HG02852 (cell line): ENCODE measurements around the gene GNG12.

Experiments used
- ATAC-seq: cut with Tn5 transposase; IDR thresholded peaks from one replicate; pipeline ENCODE4 v1.9.1; 2021; ENCODE audit warnings: mild to moderate bottlenecking, moderate library complexity; ENCODE audit not compliant: unreplicated experiment

GNG12 gene

DNA sequence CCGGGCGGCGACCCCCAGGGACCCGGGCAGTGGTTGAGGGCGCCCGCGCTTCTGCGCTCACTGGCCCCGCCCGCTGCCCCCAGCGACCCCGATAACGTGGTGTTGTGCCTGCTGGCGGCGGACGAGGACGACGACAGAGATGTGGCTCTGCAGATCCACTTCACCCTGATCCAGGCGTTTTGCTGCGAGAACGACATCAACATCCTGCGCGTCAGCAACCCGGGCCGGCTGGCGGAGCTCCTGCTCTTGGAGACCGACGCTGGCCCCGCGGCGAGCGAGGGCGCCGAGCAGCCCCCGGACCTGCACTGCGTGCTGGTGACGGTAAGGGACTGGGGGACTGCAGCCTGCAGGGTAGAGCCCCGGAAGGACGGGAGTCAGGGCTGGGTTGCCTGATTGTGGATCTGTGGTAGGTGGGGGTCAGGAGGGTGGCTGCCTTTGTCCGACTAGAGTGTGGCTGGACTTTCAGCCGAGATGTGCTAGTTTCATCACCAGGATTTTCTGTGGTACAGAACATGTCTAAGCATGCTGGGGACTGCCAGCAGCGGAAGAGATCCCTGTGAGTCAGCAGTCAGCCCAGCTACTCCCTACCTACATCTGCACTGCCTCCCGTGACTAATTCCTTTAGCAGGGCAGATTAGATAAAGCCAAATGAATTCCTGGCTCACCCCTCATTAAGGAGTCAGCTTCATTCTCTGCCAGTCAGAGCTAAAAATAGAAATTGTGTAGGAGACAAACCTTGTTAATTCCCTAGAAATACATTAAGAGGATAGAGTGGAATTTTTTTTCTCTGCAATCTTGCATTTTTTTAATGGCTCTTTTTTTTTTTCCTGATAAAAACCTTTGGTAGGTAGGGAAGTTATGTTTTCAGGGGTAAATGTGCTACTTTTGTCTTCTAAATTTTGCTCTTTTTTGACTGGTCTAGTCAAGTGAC lies 146.7 kb downstream of the GNG12 start:
- ATAC-seq, result peak; percentile 22

DNA sequence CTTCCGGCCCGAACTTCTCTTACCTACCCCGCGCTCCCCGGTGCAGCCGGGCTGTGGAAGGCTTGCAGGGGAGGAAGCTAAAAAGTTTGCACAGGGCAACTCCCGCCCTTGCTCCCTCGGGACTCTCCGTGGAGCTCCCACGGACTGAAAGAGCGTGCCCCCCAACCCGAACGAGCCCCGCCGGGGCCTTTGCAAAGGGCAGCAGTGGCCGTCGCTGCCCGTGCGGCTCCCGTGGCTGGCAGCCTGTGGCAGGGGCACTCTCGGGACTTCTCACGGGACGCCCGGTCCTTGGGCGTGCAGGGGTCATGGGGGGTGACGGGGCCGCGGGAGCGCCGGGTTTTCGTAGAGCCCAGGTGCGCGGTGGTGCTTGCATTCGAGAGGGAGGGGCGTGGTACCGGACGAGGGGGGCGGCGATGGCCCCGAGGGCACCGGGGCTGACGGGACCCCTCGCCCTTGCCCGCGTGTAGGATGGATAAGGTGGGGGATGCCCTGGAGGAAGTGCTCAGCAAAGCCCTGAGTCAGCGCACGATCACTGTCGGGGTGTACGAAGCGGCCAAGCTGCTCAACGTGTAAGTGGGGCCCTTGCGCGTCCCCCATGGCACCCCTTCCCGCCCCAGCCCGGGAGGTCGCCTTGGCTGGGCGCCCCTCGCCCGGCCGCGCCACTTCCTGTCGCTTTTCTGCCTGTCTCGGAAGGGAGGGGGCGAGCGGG lies 147.6 kb downstream of the GNG12 start:
- peak; percentile 14 for ATAC-seq

DNA sequence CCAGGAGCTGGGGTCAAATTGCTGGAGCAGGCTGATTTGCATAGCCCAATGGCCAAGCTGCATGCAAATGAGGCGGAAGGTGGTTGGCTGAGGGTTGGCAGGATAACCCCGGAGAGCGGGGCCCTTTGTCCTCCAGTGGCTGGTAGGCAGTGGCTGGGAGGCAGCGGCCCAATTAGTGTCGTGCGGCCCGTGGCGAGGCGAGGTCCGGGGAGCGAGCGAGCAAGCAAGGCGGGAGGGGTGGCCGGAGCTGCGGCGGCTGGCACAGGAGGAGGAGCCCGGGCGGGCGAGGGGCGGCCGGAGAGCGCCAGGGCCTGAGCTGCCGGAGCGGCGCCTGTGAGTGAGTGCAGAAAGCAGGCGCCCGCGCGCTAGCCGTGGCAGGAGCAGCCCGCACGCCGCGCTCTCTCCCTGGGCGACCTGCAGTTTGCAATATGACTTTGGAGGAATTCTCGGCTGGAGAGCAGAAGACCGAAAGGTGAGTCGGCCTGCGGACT lies 148.2 kb downstream of the GNG12 start, which contains the start of gene GADD45A:
Gene GADD45A, plus strand, starts transcription at position 135 of the 491 bp plus-strand sequence. Its CDS starts 294 bp downstream, at position 429.
- peak; percentile 84 for ATAC-seq

DNA sequence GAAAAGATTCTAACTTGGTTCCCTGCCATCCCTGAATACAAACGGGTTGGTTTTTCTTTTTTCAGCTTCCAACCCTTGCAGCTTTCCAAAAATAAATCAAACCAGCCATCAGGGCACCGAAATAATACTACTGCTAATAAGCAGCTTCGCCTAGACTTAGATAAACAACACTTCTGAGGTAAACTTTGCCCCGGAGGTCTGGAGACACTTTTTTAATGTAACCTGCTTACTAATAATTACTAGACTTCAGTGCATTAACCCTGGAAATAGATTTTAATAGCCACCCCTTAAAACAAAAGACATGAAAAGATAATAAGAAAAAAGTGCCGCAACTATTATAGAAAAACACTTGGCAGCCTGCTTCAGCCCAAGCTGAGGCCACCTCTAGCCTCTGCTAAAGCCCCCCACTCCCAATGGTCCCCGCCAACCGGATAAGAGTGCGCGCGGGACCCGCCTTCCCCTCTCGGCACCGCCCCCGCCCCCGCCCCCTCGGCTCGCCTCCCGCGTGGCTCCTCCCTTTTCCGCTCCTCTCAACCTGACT lies 148.7 kb downstream of the GNG12 start:
- no peak for ATAC-seq

DNA sequence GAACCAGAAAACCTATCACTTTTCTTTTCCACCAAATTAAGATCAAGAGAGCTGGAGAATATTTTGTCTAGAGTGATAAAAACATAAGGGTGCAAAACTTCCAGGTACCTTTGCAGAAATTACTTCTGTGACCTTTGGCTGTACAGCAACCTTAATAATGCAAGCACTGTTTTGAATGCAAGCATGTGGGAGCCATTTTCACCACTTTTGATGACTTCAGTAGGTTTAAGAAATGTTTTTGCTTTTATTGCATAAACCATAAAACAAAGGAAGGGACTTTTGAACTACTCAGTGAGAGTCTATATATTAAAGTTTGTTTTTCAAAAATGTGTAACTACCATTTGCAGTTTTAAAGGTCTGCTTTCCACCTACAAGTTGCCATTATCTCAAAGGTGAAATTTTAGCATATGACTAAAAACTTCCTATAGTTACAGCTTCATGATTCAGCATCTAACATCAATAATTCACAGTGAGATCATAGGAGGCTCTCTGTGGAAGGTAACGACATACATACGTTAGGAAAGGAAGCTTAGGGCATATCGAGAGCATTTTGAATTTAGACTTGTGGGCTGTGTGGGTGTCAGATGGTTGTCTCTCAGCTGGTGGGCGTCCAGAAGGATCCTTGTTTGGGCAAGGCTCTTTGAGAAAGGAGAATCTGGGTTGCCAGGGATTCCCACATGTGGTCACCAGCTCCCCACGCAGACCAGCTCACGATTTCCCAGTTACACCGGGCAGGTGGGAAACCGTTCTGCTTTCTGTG lies 149.3 kb downstream of the GNG12 start:
- no peak for ATAC-seq

DNA sequence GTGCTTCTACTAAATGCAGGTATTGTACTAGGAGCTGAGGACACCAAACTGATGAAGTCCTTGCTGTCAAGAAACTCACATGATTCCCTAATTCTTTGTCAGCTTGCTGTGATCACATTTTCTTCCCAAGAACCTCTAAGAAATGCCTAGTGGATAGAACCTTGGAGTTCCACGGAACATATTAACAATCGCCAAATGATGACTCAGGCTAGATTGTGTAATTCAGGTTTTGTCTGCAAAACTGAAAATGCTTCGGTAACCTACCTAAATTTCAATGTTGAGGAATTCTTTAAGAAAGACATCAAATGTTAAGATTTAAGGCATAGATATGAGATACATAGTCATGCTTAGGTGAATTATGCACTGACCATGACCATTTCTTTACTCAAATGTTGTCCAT lies 150.0 kb downstream of the GNG12 start:
- no peak for ATAC-seq

DNA sequence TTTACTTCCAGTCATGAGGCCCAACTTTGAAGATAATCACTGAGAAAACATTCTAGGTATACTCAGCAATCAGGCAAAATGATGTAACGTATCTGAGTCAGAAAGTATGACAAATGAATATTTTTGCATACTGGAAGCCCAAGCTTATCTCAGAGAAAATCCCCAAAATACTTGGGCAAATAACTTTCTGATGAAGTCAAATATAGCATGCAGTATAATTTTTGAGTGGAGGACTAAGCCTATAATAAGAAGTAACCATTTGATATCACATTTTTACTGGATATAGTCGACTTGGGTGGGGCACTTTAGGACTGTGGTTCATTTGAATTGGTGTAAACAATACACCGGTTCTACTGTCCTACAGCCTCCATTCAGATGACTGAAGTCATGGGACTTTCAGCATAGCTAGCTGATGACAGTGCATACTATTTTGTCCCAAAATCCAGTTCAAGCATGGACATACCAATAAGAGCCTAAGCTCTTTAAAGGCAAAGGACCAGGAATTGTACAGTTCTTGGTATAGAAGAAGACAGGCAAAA lies 150.5 kb downstream of the GNG12 start:
- ATAC-seq, result no peak

DNA sequence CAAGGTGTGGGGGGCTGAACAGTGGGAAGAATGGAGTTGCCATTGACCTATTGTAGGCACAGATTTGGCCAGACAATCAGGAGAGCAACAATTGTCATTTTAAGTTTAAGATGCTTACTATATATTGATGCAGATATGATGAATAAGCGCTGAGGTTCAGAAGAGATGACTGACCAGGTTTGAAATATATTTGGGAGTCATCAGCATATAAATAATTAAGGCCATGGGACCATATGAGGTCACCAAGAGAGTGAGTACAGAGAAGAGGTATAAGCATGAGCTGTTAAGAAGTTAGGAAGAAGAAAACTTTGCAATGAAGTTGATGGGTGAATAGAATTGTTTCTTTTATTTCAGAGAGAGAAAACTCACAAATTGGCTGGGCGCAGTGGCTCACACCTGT lies 152.8 kb downstream of the GNG12 start:
- no peak for ATAC-seq

DNA sequence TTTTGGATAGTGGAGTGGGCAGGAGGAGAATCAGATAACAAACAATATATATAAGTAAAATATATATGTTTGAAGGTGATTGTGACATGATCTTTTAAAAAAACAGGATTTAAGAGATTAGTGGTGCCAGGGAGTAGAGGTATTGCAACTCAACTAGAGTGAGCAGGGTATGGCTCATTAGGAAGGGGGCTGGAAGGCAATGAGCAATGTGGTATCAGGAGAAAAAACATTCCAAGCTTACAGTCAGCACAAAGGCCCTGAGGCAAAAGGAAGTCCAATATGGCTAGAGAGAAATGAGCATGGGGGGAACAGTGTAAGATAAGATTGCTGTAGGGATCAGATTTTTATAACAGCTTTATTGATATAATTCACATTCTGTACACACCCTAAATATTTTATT lies 153.6 kb downstream of the GNG12 start:
- no peak for ATAC-seq

DNA sequence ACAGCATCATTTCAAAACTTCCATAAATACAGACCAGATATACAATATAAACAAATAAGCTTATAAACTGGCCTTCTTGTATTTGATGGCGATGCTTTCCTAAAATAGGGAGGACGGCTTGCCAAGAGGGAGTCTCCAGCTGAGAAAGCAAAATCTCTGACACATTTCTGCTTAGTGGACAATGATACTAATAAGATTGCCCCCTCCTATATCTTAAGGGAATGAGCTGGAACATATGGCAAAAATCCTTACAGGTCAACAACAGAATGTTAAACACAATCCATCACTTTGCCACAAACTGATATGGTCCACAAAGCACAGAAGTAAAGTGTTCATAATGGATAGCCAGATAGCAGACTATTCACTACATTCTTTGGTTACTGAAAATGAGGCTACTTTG lies 155.3 kb downstream of the GNG12 start:
- ATAC-seq, result no peak

DNA sequence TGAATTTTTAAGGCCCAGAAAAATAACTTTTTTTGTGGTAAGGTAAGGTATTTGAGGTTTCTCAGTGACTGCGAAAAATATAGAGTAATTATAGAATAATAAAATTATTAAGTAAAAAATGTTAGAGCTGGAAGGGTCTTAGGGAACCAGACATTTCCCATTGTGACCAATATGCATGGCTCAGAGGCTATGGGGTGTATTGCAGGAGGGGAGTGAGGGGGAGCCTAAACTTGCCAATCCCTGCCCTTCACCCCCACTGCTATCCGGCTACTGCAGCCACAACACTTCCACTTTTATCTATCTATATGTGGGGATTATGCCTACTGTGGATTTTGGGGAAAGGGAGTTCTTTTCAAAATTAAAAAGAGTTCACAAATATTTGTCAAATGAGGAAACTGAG lies 155.9 kb downstream of the GNG12 start:
- no peak for ATAC-seq

DNA sequence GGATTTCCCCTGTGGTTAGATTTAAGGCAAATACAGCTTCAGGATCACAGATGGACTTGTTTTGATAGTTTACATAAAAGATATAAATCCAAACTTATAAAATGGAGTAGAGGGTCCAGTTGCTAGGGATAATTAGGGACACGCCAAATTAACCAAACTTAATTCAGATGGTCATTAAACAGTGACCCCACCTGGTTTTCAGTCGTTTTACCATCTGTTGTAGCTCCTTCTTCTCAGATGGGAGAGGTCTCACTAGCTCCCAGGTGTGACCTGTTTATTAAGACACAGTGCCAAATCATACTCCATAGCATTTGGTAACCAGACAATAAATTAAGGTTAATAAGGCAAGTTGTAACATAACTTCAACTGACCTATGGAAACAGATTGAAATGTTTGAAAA lies 156.3 kb downstream of the GNG12 start:
- ATAC-seq, result no peak

DNA sequence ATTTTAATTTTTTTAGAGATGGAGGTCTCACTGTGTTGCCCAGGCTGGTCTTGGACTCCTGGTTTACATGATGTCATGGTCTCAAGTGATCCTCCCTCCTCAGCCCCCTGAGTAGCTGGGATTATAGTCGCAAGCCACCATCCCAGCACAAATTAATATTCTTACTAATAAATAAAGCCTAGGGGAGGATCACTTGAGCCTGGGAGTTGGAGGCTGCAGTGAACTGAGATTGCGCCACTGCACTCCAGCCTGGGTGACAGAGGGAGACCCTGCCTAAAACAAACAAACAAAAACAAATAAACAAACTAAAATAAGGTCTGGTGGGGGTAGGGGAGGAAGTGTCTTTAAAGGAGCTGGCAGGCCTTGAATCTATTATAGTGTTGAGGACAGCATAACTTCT lies 157.0 kb downstream of the GNG12 start:
- ATAC-seq, result no peak

DNA sequence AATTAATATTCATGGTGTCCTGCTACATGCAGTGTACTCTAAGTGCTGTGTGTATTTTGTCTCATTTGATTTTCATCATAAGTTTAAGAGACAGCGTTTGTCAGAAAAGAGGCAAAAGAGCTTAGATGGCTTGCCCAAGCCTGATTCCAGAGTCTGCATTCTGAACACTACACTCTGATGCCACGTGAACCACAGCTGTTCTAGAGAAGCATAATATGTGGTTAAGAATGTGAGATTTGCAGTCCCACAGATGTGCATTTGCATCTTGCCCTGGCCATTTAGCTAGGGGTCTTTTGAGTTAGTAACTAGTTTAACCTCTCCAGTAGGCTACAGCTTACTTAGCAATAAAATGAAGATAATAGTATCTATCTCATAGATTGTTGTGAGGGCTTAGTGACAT lies 157.5 kb downstream of the GNG12 start:
- peak; percentile 72 for ATAC-seq

DNA sequence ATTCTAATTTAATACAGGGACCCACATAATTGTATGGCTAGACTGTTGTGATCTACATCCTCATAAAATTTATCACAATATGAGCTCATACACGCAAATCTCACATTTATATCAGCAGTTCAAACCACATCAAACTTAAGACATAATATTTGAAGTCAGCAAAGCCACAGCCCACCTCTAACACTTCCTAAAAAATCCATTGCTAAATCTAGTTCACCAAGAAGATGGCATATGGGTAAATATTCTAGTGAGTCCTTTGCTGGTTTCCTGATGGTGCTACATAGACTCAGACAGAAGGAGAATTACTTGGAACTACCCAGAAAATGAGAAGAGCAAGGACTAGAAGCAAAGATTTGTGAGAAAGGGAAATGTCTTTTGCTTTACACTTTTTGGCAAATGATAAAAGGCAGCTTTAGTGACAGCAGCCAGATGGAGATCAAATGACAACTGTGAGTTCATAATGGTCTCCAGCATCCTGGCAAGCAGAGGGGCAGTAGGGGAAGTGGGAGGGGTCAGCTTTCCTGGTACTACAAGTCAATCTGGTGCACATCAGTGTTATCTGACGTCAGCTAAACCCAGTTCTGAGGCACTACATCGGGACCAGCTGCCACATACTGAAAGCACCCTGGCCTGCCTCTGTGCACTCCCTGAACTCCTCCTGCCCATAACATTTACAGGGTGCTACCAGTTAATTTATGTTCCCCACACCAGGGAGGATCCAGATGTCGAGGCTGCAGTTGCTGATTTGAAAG lies 158.8 kb downstream of the GNG12 start:
- no peak for ATAC-seq

DNA sequence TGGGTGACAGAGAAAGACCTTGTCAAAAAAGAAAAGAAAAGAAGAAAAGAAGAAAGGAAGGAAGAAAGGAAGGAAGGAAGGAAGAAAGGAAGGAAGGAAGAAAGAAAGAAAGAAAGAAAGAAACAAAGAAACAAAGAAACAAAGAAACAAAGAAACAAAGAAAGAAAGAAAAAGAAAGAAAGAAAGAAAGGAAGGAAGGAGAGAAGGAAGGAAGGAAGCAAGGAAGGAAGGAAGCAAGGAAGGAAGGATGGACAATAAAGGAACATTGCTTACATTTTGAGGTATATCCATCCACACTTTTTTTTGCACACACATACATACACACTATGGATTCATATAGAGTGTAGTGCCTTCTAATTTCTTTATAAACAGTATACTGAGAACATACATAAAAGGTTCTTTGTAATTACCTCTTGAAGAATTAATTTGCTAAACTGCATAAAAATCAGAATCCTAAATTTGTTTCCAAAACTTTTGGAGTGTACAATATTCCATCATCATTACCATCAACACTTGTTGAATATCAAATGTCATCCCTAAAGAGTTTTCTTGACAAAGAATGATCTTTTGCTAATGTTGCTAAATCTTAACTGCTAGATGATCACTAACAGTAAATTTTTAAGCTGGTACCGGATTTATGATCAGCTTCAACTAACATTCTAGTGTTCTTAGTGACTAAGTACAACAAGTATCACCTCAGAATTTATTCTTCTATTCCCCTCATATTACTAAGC lies 159.6 kb downstream of the GNG12 start:
- ATAC-seq, result no peak

DNA sequence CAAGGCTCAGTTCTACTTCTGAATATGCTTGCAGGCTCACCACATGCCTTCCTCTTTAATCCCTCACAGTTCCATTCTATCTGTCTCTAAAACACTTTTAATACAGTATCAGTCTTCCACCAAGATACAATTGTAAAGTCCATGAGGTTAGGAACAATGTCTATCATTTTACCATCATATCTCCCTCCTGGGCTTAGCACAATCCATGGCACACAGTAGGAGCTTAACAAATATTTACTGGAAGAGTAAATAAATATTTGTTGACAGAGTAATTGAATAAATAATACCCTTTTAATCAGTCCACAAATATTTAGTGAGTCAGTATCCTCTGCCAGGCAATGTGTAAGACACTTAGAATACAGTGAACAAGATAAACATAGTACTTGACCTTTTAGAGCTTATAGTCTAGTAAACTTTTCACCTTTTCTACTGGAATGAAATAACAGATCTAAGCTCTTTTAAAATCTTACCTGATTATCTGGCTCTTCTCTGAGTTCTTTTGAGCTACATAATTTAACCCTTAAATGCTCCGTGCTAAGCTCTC lies 160.9 kb downstream of the GNG12 start:
- ATAC-seq, result no peak

DNA sequence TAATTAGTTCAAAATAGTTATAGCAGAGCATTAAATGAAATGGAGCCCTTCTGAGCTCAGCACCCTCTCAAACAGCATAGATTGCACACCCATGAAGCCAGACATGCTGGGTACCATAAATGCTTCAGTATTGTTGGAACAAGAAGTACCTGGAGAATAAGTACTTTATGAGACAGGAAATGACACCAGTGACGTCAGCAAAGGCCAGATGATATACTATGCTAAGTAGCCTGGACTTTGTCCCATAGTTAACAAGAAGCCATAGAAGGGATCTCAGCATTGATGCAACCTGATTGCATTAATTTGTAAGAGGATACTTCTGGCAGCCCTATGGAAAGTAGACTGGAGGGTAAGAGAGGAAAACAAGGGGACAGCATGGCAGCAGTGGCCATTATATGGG lies 164.6 kb downstream of the GNG12 start:
- no peak for ATAC-seq

DNA sequence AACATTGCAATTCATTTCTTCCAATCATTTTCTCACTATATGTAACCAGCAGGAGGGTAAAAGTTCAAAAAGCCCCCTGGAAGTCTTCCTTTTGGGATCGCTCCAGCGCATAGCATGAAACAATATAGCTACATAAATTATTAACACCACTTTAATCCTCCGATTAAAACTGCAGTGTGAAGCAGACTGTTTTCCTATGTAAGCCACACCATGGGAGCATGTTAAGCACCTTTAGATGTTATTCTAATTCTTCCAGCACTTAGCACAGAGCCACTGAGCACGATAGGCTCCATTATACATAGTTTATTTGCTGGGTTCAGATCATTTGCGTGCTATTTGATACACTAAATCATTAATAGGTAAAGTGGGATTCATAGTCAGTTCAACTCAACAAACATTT lies 166.6 kb downstream of the GNG12 start:
- ATAC-seq, result no peak
